ENCODE results near the gene TIPARP.
"Not testable (repeated sequence)": the region's sequence is repeated elsewhere in the genome, so short reads cannot be mapped to it uniquely, and the experiment has no call there.

TIPARP gene

DNA sequence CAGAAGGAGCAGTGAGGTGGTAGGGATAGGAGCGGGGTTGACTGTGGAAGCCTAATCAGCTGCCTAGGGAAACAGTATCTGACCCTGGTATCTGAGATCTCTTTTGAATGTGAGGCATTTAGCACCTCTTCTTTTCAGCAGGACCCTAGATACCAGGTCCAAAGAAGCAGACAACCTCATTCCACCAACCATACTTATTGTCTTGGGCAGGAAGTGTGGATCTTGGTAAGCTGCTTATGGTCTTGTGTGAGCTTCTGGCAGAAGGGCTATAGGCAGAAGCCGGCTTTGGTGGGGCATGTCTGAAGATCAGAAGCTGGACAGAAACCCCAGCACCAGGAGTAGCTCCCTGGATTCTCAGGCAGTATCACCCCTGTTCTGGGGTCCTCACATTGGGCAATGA, 65.6 kb downstream of the TIPARP start:
- DNase-seq (ENCODE audit: low read depth in 3 of 3) = no peak

DNA sequence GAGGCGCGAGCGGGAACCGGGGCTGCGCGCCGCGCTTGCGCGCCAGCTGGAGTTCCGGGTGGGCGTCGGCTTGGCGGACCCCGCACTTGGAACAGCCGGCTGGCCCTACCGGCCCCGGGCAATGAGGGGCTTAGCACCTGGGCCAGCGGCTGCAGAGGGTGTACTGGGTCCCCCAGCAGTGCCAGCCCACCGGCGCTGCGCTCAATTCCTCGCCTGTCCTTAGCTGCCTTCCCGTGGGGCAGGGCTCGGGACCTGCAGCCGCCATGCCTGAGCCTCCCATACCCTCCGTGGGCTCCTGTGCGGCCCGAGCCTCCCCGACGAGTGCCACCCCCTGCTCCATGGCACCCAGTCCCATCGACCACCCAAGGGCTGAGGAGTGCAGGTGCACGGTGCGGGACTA, 66.2 kb downstream of the TIPARP start:
- not testable (repeated sequence) for DNase-seq (ENCODE audit: low read depth in 3 of 3)

DNA sequence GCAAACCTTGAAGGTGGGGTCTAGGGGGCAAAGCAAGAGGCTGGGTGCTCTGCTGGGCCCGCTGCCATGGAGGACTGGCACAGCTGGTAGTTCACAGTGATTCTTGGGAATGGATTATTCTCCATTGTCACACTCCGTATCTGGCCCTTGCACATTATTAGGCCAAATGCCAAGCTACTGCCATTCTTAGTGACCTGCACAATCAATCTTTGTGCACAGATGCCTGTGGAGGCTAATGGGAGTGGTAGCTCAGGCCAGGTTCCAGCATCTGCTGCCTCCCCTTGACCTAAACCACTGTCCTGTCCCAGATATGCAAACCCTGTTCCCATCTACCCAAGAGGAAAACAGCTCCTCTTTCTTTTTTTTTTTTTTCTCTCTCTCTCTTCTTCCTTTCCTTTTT, 67.5 kb downstream of the TIPARP start:
- no peak for DNase-seq (ENCODE audit: low read depth in 3 of 3)

DNA sequence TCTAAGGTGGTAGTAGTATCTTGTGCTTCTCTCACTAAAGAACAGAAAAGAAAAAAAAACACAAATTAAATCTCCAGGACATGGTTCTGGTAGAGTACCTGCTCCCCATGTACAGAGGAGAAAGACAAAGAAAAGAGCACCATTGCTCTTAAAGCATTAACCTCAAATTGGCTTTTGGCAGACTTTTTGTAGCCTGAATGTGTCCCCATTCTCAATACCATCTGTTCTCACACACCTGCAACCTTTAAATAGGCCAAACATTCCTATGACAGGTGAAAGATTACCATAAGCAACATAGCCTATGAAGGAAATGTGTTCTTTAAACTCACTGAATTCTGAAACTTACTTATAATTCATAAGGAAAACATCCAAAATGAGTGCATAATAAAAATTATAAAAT, 68.0 kb downstream of the TIPARP start:
- no peak for DNase-seq (ENCODE audit: low read depth in 3 of 3)

DNA sequence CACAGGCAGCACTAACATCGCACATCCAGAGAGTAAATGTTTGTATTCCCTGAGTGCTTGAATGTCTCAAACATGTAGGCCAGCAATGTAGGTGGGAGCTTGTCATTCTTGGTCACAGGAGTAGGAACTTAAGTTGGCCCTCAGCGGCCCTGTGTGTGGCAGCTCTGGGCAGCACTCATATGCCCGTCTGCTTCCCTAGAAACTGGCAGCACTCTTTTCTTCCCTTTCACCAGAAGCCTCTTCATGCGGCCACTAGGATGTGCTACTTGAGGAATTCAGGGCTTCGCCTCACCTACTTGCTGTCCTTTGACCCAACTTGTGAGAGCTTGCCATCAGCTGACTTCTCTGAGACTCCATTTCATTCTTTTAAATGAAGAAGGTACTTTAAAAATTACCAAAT, 69.5 kb downstream of the TIPARP start:
- no peak for DNase-seq (ENCODE audit: low read depth in 3 of 3)

DNA sequence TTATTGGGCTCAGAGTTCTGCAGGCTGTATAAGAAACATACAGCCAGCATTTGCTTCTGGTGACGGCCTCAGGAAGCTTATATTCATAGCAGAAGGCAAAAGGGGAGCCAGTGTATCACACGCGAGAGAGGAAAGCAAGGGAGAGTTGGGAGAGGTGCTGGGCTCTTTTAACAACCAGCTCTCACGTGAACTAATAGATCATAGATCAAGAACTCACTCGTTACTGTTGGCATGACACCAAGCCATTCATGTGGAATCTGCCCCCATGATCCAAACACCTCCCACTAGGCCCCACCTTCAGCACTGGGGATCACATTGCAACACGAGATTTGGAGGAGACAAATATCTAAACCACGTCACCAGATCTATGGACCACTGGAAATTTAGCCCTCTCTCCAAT, 70.2 kb downstream of the TIPARP start:
- DNase-seq (ENCODE audit: low read depth in 3 of 3) = no peak

DNA sequence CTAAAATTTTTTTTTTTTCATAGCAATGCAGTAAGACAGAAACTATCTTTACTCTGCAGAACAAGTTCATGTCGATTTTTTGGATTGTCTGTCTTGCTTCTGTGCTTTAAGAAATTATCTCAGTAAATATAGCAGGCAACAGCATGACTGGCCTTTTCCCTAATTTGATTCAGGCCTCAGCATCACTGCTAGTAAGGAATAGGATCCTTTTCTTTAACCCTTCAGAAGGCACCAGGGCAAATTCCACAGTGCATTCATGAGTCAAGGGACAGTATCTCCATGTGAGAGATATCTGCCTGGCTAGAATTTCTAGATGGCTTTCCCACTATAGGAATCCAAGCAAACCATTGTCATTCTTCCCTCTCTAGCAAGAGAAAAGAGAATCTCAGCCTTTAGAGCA, 71.4 kb downstream of the TIPARP start:
- DNase-seq (ENCODE audit: low read depth in 3 of 3) = no peak

DNA sequence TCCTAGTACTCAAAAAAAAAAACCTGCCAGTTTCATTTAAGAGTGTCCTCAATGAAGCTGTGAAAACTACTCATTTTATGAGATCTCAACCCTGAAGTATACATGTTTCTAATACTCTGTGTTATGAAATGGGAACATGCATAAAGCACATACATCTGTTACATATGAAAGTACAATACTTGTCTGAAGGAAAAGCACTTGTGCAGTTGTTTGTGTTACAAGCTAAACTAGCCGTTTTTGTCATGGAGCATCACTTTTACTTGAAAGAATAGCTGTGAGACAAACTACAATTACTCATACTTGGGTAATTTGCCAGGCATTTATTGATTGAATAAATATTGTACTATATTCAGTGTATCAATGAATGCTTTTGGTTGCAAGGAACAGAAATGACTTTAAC, 72.7 kb downstream of the TIPARP start:
- no peak for DNase-seq (ENCODE audit: low read depth in 3 of 3)

DNA sequence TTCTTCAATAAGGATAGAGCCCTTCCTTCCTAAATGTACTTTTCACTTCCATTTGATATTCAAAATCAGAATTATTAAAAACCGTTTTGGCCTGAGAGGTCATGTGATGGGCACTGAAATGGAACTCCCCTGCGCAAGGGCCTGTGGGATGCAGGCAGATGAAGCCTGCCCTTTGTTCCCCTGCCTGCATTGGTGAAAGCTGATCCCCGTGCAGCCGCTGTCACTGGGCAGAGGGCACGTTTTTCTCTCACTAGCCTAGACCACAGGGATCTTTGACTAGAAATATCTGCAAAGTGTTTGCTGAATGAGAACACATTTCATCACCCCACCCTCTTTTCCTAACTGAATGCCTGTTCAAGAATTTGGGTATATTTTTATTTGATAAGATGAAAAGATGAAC, 74.9 kb downstream of the TIPARP start:
- DNase-seq (ENCODE audit: low read depth in 3 of 3) = no peak

DNA sequence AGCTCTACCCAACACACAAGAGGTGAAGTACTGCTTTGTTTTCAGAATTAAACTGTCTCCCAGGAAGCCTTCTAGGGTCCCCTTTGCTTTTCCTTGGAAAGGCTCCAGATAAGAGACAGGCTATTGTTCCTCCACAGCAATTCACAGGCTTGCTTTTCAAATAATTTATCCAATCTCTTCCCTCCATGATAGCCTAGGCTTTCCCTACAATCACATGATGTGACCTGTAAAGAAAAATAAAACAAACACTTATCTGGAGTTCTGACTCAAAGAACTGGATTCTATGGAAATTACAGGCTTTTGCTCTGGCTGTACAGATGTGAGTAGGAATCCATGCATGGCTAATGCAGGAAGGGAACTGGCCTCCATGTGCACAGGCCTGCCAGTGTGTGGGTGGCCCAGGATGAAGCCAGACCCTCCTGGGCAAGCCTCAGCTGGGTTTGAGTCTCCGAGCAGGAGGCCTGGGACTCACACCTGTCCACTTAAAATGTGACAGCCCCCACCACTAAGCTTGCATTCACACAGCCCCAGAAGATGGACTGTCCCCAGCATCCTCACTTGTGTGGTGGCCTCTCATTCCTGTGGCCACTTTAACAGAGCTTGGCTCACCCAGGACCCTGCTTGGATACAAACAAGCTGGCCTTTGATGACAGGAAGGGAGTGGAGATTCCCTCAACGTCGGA, 75.9 kb downstream of the TIPARP start:
- DNase-seq (ENCODE audit: low read depth in 3 of 3) = no peak

DNA sequence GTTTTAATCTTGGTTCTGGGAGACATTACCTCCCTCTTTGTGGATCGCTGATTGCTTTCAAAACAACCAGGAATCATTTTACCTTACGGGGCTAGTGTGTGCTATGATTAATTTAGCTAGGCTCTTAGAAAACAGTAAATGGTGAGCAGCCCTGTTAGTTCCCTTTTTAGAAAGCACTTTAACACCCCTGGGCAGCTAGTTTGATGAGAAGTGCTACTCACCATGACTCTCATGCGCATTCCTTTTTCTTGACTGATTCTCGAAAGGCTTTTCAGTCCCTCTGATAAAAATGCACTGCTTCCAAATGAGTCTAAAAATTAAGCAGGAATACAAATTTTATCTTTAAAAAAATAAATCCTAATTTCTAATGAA, 76.5 kb downstream of the TIPARP start:
- DNase-seq (ENCODE audit: low read depth in 3 of 3) = no peak

DNA sequence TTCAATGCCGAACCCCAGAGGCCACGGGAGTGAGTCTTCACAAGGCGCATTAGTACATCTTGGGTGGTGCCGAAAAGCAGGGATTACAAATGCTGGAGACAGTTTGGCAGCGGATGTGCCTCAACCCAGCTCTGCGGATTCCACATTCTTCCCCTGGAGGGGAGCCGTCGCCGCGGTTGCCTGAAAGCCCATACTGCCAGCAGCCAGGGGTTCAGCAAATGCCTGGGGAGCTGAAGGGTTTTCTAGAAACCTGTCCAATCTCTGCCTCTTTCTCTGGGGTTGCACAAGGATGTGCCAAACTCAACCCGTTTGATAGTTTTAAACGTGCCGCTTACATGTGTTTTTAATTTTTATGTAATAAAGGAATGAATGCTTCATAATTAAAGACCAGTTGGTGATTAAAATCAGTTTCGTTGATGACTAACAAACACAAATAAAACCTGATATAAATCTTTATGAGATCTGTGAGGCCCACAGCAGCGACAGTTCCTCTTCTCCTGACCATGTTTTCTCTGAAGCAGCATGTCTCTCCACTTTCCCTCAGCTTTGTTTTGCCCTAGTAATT, 77.2 kb downstream of the TIPARP start:
- DNase-seq (ENCODE audit: low read depth in 3 of 3) = no peak
